Smooth muscle cell of the coronary artery (primary cell): ENCODE data around the gene PASD1. TPM values are rescaled to one million over a fixed set of nuclear protein-coding genes. Genes with fewer than 3 reads are reported as not detected.

Experiments used
- total RNA-seq: library from RNA; depleted of rRNA; stranded (reverse); fragments of >200 nt; gene quantifications from 2 replicates; pipeline ENCODE4 v1.2.3, GENCODE V29; 2014; ENCODE audit warnings: low replicate concordance

The PASD1 gene, protein sequence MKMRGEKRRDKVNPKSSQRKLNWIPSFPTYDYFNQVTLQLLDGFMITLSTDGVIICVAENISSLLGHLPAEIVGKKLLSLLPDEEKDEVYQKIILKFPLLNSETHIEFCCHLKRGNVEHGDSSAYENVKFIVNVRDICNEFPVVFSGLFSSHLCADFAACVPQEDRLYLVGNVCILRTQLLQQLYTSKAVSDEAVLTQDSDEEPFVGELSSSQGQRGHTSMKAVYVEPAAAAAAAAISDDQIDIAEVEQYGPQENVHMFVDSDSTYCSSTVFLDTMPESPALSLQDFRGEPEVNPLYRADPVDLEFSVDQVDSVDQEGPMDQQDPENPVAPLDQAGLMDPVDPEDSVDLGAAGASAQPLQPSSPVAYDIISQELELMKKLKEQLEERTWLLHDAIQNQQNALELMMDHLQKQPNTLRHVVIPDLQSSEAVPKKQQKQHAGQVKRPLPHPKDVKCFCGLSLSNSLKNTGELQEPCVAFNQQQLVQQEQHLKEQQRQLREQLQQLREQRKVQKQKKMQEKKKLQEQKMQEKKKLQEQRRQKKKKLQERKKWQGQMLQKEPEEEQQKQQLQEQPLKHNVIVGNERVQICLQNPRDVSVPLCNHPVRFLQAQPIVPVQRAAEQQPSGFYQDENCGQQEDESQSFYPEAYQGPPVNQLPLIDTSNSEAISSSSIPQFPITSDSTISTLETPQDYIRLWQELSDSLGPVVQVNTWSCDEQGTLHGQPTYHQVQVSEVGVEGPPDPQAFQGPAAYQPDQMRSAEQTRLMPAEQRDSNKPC
- not detected in 2 replicates for total RNA-seq

DNA sequence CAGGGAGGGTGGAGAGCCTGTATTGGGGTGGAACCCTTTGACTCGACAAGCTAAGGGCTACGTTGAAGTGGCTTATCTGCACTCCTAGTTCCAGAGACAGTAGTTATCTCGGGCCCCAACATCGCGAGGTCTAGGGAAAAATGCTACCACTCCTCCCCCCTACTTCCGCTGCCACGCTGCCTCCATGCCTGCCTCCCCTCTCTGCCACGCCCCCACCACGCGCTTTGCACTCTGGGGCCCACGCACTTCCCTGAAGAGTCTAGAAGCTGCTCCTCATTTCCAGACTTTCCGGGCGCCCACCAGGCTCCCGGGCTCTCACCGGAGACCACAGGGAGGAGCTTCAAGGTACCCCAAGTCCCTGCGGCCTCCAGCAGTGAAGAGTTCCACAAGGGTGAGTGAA is at the start of gene PASD1:
Gene PASD1 (plus strand): TSS at position 227 of the 400 bp plus-strand sequence. CDS start 37,879 bp downstream, outside the sequence.

DNA sequence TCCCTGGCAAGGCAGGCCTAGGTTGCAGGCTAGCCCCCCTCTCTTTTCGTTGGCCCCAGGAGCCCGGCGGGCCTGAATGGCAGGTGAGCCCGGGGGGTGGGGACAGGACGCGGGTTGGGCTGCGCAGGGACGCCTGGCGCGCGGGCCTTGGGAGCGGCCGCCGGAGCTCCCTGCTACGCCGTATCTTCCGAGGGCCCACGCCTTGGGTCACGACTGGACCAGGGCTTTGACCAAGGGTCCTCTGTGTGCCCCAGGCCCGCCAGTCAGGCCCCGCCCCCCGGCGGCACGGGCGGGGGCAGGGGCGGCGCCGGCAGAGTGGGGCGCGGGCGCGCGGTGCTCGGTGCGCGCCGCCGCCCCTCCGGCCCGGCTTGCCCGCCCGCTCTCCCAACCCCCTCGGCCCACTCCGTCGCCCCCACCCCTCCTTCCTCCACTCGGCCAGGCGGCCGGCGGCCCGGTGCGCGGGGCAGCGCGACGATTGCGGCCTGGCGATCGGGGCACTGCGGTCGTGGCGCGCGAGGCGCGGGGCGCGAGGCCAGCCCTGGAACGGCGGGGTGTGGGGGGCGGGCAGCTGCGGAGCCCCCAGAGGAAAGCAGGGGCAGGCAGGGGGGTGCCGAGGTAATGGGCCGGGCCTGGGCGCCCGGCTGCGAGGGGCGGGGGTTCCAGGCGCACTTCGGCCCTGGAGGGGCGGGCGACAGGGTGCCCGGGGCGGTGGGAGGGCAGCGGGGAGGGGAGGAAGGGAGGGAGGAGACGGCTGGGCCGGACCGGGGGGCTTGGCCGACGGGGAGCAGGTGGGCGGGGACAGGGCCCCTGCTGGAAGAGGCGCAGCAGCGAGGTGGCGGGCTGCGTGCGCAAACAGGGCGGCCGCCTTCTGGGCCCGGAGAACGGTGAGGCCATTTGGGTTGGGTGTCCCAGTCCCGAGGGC is 131.4 kb downstream of the PASD1 start, which contains the start of gene PRRG3:
Gene PRRG3 (plus strand): TSS at position 798 of the 922 bp plus-strand sequence. CDS start 3,357 bp downstream, outside the sequence.

DNA sequence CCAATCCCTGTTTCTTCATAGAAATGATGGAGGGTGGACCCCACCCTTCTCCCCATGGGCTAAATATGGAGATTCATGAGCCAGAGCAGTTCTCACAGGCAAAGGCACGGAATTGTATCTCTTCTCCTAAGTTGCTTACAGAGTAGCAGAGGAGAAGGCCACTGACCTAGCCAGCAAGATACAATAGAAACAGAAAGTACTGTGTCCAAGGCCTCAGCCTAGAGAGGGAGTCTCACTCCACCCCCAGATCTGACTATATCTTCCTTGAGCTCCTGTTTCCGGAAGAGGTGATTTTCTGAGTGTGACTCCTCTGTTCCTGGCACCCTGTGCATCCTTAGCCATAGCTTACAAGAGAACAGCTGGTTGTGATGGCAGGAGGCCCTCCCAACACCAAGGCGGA is 152.3 kb downstream of the PASD1 start, which contains the start of gene FATE1:
Gene FATE1 (plus strand): TSS at position 284 of the 400 bp plus-strand sequence. CDS start 85 bp downstream, at position 369.

Other genes with a start within 250 kb of the PASD1 start
- gene VMA21, start 166.5 kb upstream of the PASD1 start, total RNA-seq, result 21.4 and 32.9 TPM in 2 replicates
- gene PRRG3, start 131.8 kb downstream of the PASD1 start, total RNA-seq, result 2.1 TPM in 1 of 2 replicates, not detected in the other
- gene FATE1, start 152.4 kb downstream of the PASD1 start, total RNA-seq, result not detected in 2 replicates
- not detected in 2 replicates for gene CNGA2, start 171.1 kb downstream of the PASD1 start, total RNA-seq